PC-9 (cell line): ENCODE measurements around the gene SYPL1. TPM values are rescaled to one million over a fixed set of nuclear protein-coding genes. Genes with fewer than 3 reads are reported as not detected.

Experiments used
- BruUV-seq: library from RNA; stranded (reverse); fragments of 400-500 nt; replicated peaks from 2 replicates; lab custom pipeline; 2021; lab: Mats Ljungman, UMichigan
- CTCF ChIA-PET: fragments of 300-600 bp; sonication (Branson Sonifier 250); formaldehyde crosslinking; loops from one replicate; lab custom pipeline; 2022; ENCODE audit warnings: antibody characterized with exemption; lab: Charles Lee
- POLR2A ChIA-PET: fragments of 300-600 bp; sonication (Branson Sonifier 250); formaldehyde crosslinking; loops from one replicate; lab custom pipeline; 2022; ENCODE audit warnings: antibody characterized with exemption; ENCODE audit not compliant: unreplicated experiment; lab: Charles Lee
- DNase-seq, 2 experiments: peaks; one replicate each; pipeline versions ENCODE4 v3.0.0 to v3.0.0-alpha.2; 2015 to 2022; ENCODE audit warnings: mixed read lengths in 1 of 2
- H2AFZ ChIP-seq: fragments of 200-600 bp; sonication (generic); 2 replicates; pipeline ENCODE4 v1.8.1; 2017; ENCODE audit warnings: antibody characterized with exemption
- H3F3A ChIP-seq: fragments of 200-600 bp; sonication (generic); 2 replicates; pipeline ENCODE4 v1.8.1; 2017; ENCODE audit warnings: antibody characterized with exemption, mild to moderate bottlenecking, low read depth; ENCODE audit not compliant: insufficient read depth
- H3K27ac ChIP-seq: fragments of 200-600 bp; sonication (generic); 2 replicates; pipeline ENCODE4 v1.6.1; 2016; ENCODE audit warnings: mixed run types
- H3K27me3 ChIP-seq: fragments of 200-600 bp; sonication (generic); 2 replicates; pipeline ENCODE4 v1.6.1; 2016; ENCODE audit warnings: low read depth, mixed run types; ENCODE audit not compliant: insufficient read depth
- H3K36me3 ChIP-seq: fragments of 200-600 bp; sonication (generic); 2 replicates; pipeline ENCODE4 v1.6.1; 2016; ENCODE audit warnings: low read depth, mixed run types
- H3K4me1 ChIP-seq: fragments of 200-600 bp; sonication (generic); replicated peaks from 2 replicates; pipeline ENCODE4 v1.6.1; 2016; ENCODE audit warnings: mixed run types; ENCODE audit not compliant: insufficient read depth
- H3K4me2 ChIP-seq: fragments of 200-600 bp; sonication (generic); 2 replicates; pipeline ENCODE4 v1.6.1; 2017; ENCODE audit warnings: mixed run types
- H3K4me3 ChIP-seq: fragments of 200-600 bp; sonication (generic); 2 replicates; pipeline ENCODE4 v1.6.1; 2016; ENCODE audit warnings: mixed run types
- H3K79me2 ChIP-seq: fragments of 200-600 bp; sonication (generic); 2 replicates; pipeline ENCODE4 v1.6.1; 2017; ENCODE audit warnings: low read depth, mixed run types
- H3K9me2 ChIP-seq: fragments of 200-600 bp; sonication (generic); 2 replicates; pipeline ENCODE4 v1.8.1; 2017; ENCODE audit warnings: mild to moderate bottlenecking; ENCODE audit not compliant: insufficient read depth
- H3K9me3 ChIP-seq: fragments of 200-600 bp; sonication (generic); 2 replicates; pipeline ENCODE4 v1.8.1; 2016; ENCODE audit warnings: low read depth; ENCODE audit not compliant: insufficient read depth
- H4K20me1 ChIP-seq: fragments of 200-600 bp; sonication (generic); 2 replicates; pipeline ENCODE4 v1.8.1; 2017; ENCODE audit not compliant: insufficient read depth
- EZH2 ChIP-seq: fragments of 200-600 bp; sonication (generic); IDR thresholded peaks from 2 replicates; pipeline ENCODE4 v1.8.0; 2017; ENCODE audit warnings: antibody characterized with exemption, low read depth
- intact Hi-C: fragments of 100-400 bp; cut with micrococcal nuclease; formaldehyde crosslinking; loops from one replicate; pipeline ENCODE4 v1.10.0; 2022; ENCODE audit not compliant: unreplicated experiment
- total RNA-seq: library from RNA; stranded (reverse); gene quantifications from 2 replicates; pipeline ENCODE4 v1.2.3, GENCODE V29; 2021
- TF ChIP-seq, protein P1 (sequence below): fragments of 200-600 bp; sonication (generic); conservative IDR thresholded peaks from 2 replicates; pipeline ENCODE4 v1.6.1; 2017; ENCODE audit warnings: mixed run types, antibody characterized with exemption, mild to moderate bottlenecking, moderate library complexity

Gene SYPL1
- total RNA-seq, 1 experiment from 2014 or later: 102 TPM

DNA sequence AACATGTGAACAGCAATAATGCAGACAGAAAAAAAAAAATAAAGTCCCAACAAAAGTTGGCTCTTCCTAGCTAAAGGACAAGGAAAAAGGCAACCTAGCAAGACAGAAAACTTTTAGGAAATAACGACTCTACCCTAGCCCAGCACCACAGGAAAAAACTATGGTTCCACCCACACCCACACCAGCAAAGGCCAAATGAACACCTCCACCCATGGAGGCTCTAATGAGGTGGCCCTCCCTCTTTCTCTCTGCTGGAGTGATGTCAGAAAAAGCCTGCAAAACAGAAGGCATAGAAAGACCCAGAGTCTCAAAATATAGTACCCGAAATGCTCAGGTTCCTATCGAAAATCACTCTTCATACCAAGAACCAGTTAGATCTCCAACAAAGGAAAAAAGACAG lies 28.4 kb downstream of the SYPL1 start:
- no peak overlapping the region for H3K4me3 ChIP-seq
- BruUV-seq: no TSS peak
- H3K4me2 ChIP-seq: no peak overlapping the region
- DNase-seq: no peak
- no peaks in the 10 kb centered on the region for H3K27me3 ChIP-seq
- intact Hi-C loops: no loop called here
- H3K9me3 ChIP-seq: no peaks in the 10 kb centered on the region
- no peaks in the 10 kb centered on the region for H3K9me2 ChIP-seq
- H3K79me2 ChIP-seq: no peaks in the 10 kb centered on the region
- POLR2A ChIA-PET: no interaction called here
- H2AFZ ChIP-seq: no peak overlapping the region
- CTCF ChIA-PET: interaction anchor here (0.6 kb wide), 1 partner anchor 285 kb away, joined by 3 read pairs; no protein-coding TSS in a partner anchor
- H3K36me3 ChIP-seq: no peaks in the 10 kb centered on the region
- no peaks in the 10 kb centered on the region for H3K4me1 ChIP-seq
- H4K20me1 ChIP-seq: no peaks in the 10 kb centered on the region
- 0 out of 2 replicates have a peak, but pooled peaks cover 5% of the 10 kb centered on the region for H3F3A ChIP-seq
- TF ChIP-seq, protein P1, sequence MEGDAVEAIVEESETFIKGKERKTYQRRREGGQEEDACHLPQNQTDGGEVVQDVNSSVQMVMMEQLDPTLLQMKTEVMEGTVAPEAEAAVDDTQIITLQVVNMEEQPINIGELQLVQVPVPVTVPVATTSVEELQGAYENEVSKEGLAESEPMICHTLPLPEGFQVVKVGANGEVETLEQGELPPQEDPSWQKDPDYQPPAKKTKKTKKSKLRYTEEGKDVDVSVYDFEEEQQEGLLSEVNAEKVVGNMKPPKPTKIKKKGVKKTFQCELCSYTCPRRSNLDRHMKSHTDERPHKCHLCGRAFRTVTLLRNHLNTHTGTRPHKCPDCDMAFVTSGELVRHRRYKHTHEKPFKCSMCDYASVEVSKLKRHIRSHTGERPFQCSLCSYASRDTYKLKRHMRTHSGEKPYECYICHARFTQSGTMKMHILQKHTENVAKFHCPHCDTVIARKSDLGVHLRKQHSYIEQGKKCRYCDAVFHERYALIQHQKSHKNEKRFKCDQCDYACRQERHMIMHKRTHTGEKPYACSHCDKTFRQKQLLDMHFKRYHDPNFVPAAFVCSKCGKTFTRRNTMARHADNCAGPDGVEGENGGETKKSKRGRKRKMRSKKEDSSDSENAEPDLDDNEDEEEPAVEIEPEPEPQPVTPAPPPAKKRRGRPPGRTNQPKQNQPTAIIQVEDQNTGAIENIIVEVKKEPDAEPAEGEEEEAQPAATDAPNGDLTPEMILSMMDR: no peak
- no peak for TF ChIP-seq EZH2
- H3K27ac ChIP-seq: no peak overlapping the region

DNA sequence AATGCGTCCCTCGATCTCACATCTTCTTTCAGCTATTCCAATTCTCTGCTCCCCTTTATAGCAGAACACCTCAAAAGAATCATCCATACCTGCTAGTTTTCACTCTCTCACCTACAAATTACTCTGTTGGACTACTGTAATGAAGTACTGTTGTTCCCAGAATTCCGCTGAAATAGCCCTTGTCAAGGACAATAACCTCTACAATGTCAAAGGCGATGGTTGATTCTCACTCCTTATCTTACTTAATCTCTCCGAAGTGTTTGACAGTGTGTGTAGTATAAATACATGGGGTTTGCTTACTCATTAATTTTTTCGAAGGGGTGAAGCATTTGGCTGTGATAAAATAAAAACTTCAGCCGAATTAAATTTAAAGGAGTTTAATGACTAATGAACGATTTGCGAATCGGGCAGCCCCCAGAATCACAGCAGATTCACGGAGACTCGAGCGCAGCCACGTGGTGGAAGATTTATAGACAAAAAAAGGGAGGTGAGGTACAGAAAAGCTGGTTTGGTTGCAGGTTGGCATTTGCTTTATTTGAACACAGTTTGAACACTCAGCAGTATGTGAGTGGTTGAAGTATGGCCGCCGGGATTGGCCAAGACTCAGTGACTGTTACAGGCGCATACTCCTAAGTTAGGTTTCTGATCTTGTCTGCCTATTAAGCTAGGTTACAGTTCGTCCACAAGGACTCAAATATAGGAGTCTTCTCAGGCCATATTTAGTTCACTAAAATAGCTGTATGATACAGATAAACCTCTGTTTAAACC lies 29.8 kb downstream of the SYPL1 start:
- BruUV-seq: no TSS peak
- intact Hi-C loops: no loop called here
- no peak for DNase-seq
- no peaks in the 10 kb centered on the region for H3K9me2 ChIP-seq
- no peak overlapping the region for H2AFZ ChIP-seq
- H3F3A ChIP-seq: 0 out of 2 replicates have a peak, but pooled peaks cover 5% of the 10 kb centered on the region
- no peaks in the 10 kb centered on the region for H3K9me3 ChIP-seq
- no peak overlapping the region for H3K27ac ChIP-seq
- TF ChIP-seq, protein P1: no peak
- no peak for TF ChIP-seq EZH2
- H3K27me3 ChIP-seq: no peaks in the 10 kb centered on the region
- H3K79me2 ChIP-seq: no peaks in the 10 kb centered on the region
- POLR2A ChIA-PET: interaction anchor here (0.6 kb wide), 1 partner anchor 1882 kb away, joined by 3 read pairs; no protein-coding TSS in a partner anchor
- H3K4me3 ChIP-seq: no peak overlapping the region
- no peak overlapping the region for H3K4me2 ChIP-seq
- H3K36me3 ChIP-seq: no peaks in the 10 kb centered on the region
- 0 out of 2 replicates have a peak, but pooled peaks cover 3% of the 10 kb centered on the region for H3K4me1 ChIP-seq
- H4K20me1 ChIP-seq: no peaks in the 10 kb centered on the region
- CTCF ChIA-PET: no interaction called here

DNA sequence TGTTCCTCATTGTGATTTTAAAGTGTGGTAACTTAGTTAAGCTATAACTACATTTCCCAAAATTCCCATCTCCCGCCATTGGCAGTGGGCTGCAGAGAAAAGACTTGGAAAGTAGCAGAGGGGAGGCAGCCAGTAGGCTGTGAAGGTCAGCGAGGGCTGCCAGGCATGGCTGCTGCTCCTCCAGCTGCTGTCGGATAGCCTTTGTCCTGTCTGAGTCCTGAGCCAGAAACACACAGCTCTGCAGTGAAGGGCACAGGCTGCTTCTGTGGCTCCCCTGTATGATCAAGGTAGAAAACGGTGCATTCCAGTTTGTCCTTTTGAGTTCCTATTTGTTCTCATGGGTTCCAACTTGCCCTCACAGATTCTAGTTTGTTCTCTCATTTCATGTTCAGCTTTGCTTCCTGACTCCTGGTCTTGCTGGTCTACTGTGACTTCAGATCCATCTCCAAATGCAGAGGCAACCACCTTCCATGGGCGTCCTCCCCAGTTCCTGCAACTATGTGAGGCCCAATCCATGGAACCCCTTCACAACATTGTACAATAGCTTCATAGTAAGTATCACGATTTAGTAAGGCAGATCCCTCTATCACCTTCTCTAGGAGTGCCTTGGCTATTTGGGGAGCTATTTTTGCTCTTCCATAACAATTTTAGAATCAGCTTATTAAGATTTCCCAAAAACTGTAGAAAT lies 31.7 kb downstream of the SYPL1 start:
- H4K20me1 ChIP-seq: no peaks in the 10 kb centered on the region
- intact Hi-C loops: no loop called here
- no peaks in the 10 kb centered on the region for H3K9me2 ChIP-seq
- H3K27ac ChIP-seq: no peak overlapping the region
- CTCF ChIA-PET: interaction anchor here (0.6 to 0.7 kb wide), 2 partner anchors 121 to 432 kb away, joined by 3 to 12 read pairs; no protein-coding TSS in a partner anchor
- no peaks in the 10 kb centered on the region for H3K36me3 ChIP-seq
- TF ChIP-seq EZH2: no peak
- TF ChIP-seq, protein P1: no peak
- H3K79me2 ChIP-seq: no peaks in the 10 kb centered on the region
- H3K4me2 ChIP-seq: no peak overlapping the region
- POLR2A ChIA-PET: interaction anchor here (0.7 to 0.9 kb wide), 2 partner anchors 22 to 237 kb away, joined by 4 to 8 read pairs; no protein-coding TSS in a partner anchor
- 0 out of 2 replicates have a peak, but pooled peaks cover 3% of the 10 kb centered on the region for H3K4me1 ChIP-seq
- H3F3A ChIP-seq: no peaks in the 10 kb centered on the region
- H3K27me3 ChIP-seq: no peaks in the 10 kb centered on the region
- no TSS peak for BruUV-seq
- no peak overlapping the region for H3K4me3 ChIP-seq
- H3K9me3 ChIP-seq: no peaks in the 10 kb centered on the region
- DNase-seq: no peak
- H2AFZ ChIP-seq: no peak overlapping the region
